DOHH2 (cell line): ENCODE results near the gene COL18A1.

ENCODE experiments used
- H3F3A ChIP-seq: fragments of 200-600 bp; sonication (generic), shearing (Covaris generic); 2 replicates; pipeline ENCODE4 v1.6.0; 2016; ENCODE audit warnings: antibody characterized with exemption, mild to moderate bottlenecking; ENCODE audit not compliant: control insufficient read depth, insufficient read depth
- H3K27ac ChIP-seq: fragments of 200-600 bp; sonication (generic); 2 replicates; pipeline ENCODE4 v1.5.1; 2014; ENCODE audit warnings: low read depth, mild to moderate bottlenecking, low read length, moderate library complexity
- H3K27me3 ChIP-seq: fragments of 200-600 bp; sonication (generic); 2 replicates; pipeline ENCODE4 v1.6.1; 2014; ENCODE audit warnings: mild to moderate bottlenecking, low read length, mixed read lengths; ENCODE audit not compliant: control insufficient read depth
- H3K36me3 ChIP-seq: fragments of 200-600 bp; sonication (generic); 2 replicates; pipeline ENCODE4 v1.6.1; 2014; ENCODE audit warnings: mild to moderate bottlenecking, low read length, moderate library complexity, mixed read lengths; ENCODE audit not compliant: control insufficient read depth
- H3K4me1 ChIP-seq: fragments of 200-600 bp; sonication (generic); 2 replicates; pipeline ENCODE4 v1.6.1; 2014; ENCODE audit warnings: mild to moderate bottlenecking, low read length, mixed read lengths; ENCODE audit not compliant: control insufficient read depth
- H3K4me2 ChIP-seq: fragments of 200-600 bp; sonication (generic); 2 replicates; pipeline ENCODE4 v1.6.0; 2014; ENCODE audit warnings: mild to moderate bottlenecking, low read length, moderate library complexity
- H3K4me3 ChIP-seq: fragments of 200-600 bp; sonication (generic); 2 replicates; pipeline ENCODE4 v1.5.1; 2014; ENCODE audit warnings: mild to moderate bottlenecking, low read length, mixed read lengths
- H3K79me2 ChIP-seq: fragments of 200-600 bp; sonication (generic); 2 replicates; pipeline ENCODE4 v1.6.1; 2014; ENCODE audit warnings: mild to moderate bottlenecking, low read length, mixed read lengths; ENCODE audit not compliant: control insufficient read depth
- H3K9me2 ChIP-seq: fragments of 200-600 bp; sonication (generic); replicated peaks from 2 replicates; pipeline ENCODE4 v1.6.1; 2014; ENCODE audit warnings: mild to moderate bottlenecking, low read length, mixed read lengths; ENCODE audit not compliant: control insufficient read depth
- H3K9me3 ChIP-seq: fragments of 200-600 bp; sonication (generic); 2 replicates; pipeline ENCODE4 v1.6.1; 2014; ENCODE audit warnings: antibody characterized with exemption, low read length, mixed read lengths; ENCODE audit not compliant: control insufficient read depth, insufficient read depth
- H4K20me1 ChIP-seq: fragments of 200-600 bp; sonication (generic); 2 replicates; pipeline ENCODE4 v1.6.0; 2014; ENCODE audit warnings: low read depth, mild to moderate bottlenecking, antibody characterized with exemption, low read length, moderate library complexity; ENCODE audit not compliant: control insufficient read depth, insufficient read depth
- CTCF ChIP-seq: fragments of 200-600 bp; sonication (generic); IDR thresholded peaks from one replicate; pipeline ENCODE4 v1.5.1; 2014; ENCODE audit warnings: antibody characterized with exemption, mild to moderate bottlenecking, low read depth, low read length; ENCODE audit not compliant: poor library complexity, severe bottlenecking
- EZH2phosphoT487 ChIP-seq: fragments of 200-600 bp; sonication (generic); IDR thresholded peaks from 2 replicates; pipeline ENCODE4 v1.6.1; 2017; ENCODE audit warnings: borderline replicate concordance, mild to moderate bottlenecking, antibody characterized with exemption, low read length, moderate library complexity, mixed read lengths

The COL18A1 gene

GRCh38 chr21:45404730-45405270, at the start of gene COL18A1:
Gene COL18A1 (plus strand): TSS chr21:45405165. CDS start chr21:45405231, 66 bp downstream.
- Histone ChIP-seq H3K4me2 (no peak within 1 kb of the TSS), H3K27ac (no peak within 1 kb of the TSS), H3K9me2 (no peaks in the 10 kb centered on the region), H3K9me3 (no peaks in the 10 kb centered on the region), H3K4me3 (no peak within 1 kb of the TSS), H3K27me3 (peaks cover 11% of the 10 kb centered on the region; the same call in 1 of the 2 replicates), H3K4me1 (no peaks in the 10 kb centered on the region), H3K36me3 (no peaks in the 10 kb centered on the region), H4K20me1 (no peaks in the 10 kb centered on the region), H3K79me2 (no peaks in the 10 kb centered on the region), H3F3A (no peaks in the 10 kb centered on the region)
- TF ChIP-seq EZH2phosphoT487 (no peak), CTCF (no peak)

GRCh38 chr21:45355573-45355972, 49.4 kb upstream of the COL18A1 start:
- no peak overlapping the region for H3K4me2 ChIP-seq
- H3K4me1 ChIP-seq: no peaks in the 10 kb centered on the region
- TF ChIP-seq CTCF: no peak
- no peak for TF ChIP-seq EZH2phosphoT487

GRCh38 chr21:45356251-45356650, 48.7 kb upstream of the COL18A1 start:
- Histone ChIP-seq H3K4me3 (no peak overlapping the region), H3K4me1 (no peaks in the 10 kb centered on the region), H4K20me1 (no peaks in the 10 kb centered on the region), H3K27me3 (no peaks in the 10 kb centered on the region), H3F3A (no peaks in the 10 kb centered on the region), H3K9me3 (no peaks in the 10 kb centered on the region), H3K27ac (no peak overlapping the region), H3K36me3 (no peaks in the 10 kb centered on the region), H3K9me2 (no peaks in the 10 kb centered on the region), H3K79me2 (no peaks in the 10 kb centered on the region), H3K4me2 (no peak overlapping the region)
- TF ChIP-seq CTCF (peak; percentile 46), EZH2phosphoT487 (no peak)

More at GRCh38 chr21:45355573-45355972, 49.4 kb upstream of the COL18A1 start:
- Histone ChIP-seq H4K20me1 (no peaks in the 10 kb centered on the region), H3F3A (no peaks in the 10 kb centered on the region), H3K9me3 (no peaks in the 10 kb centered on the region), H3K4me3 (no peak overlapping the region), H3K36me3 (no peaks in the 10 kb centered on the region), H3K79me2 (no peaks in the 10 kb centered on the region), H3K27ac (no peak overlapping the region), H3K27me3 (no peaks in the 10 kb centered on the region), H3K9me2 (no peaks in the 10 kb centered on the region)
